ENCODE measurements around the gene KRR1. TPM values are rescaled to one million over a fixed set of nuclear protein-coding genes. Genes with fewer than 3 reads are reported as not detected.

KRR1 gene
- total and polyA plus RNA-seq, 2 of the 13 experiments (the other 11 are each of a cell fraction or from before 2014, with no cell fraction given) = 19.3 to 103 TPM

DNA sequence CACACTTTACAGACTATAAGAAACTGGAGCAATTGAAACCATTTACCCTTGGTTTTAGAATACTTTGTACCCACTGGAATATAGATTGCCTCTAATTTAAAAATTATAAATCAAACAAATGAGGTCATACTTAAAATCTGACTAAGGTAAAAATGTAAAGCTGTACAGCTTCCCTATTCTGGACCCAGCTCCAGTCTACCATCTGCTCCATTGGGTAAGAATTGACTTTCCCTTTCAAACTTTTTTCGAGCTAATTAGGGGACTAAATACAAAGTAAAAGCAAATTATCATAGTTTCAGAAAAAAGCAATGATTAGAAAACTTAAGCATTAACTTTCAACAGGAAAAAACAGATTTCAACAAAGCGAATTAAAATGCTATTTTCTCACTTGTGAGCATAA lies 4.3 kb downstream of the KRR1 start:
- intact Hi-C loops (cut with micrococcal nuclease; ENCODE audit: unreplicated experiment) = no loop called here
- Histone ChIP-seq H3K4me1 (ENCODE audit: insufficient read depth, low read length) (peaks cover 36% of the 10 kb centered on the region), H3K9ac (ENCODE audit: insufficient read depth, low read depth, low read length) (no peak overlapping the region), H3K36me3 (replicated peaks in 1 of 2; ENCODE audit: control insufficient read depth in 1 of 2, insufficient read depth in 2 of 2, low read length in 2 of 2) (peaks cover 8 to 40% of the 10 kb centered on the region in 2 experiments), H3K4me2 (ENCODE audit: low read depth, low read length) (no peak overlapping the region), H3K27ac (ENCODE audit: extremely low read length, insufficient read depth, low read length) (no peak overlapping the region), H3K4me3 (replicated peaks in 1 of 3; ENCODE audit: insufficient read depth in 1 of 3, low read depth in 2 of 3, low read length in 3 of 3) (no peak overlapping the region), H3K27me3 (ENCODE audit: control insufficient read depth in 1 of 2, insufficient read depth in 2 of 2, low read length in 2 of 2) (no peaks in the 10 kb centered on the region; a peak in 2 of 5 replicates), H2AFZ (ENCODE audit: low read length) (no peak overlapping the region), H4K20me1 (ENCODE audit: insufficient read depth, low read length) (no peaks in the 10 kb centered on the region; the same call in 1 of the 2 replicates), H3K9me3 (ENCODE audit: low read length) (no peaks in the 10 kb centered on the region), H3K79me2 (ENCODE audit: insufficient read depth, low read length) (peaks cover 48% of the 10 kb centered on the region)
- ChIA-PET CTCF (ENCODE audit: low intra/inter-chr PET ratio, low total read pairs) (no interaction called here), POLR2A (no interaction called here)
- in situ Hi-C loops (cut with HindIII; ENCODE audit: extremely low pct_ligation_motif_present, low pct_unique_long_range_greater_than_20kb) = loop anchor here (10.0 kb wide), 1 partner anchor 172 kb away; the partner anchor contains the start of genes CAPS2 and GLIPR1L1
- ATAC-seq = no peak
- 89% methylated on average over 2 of the region's 2 CpGs for WGBS (ENCODE audit: low lambda C conversion rate)
- FAIRE-seq = no peak
- DNase-seq (ENCODE audit: low spot score) = no peak
- no TSS peak for BruUV-seq (replicated peaks)
- TF ChIP-seq KDM5B (CRISPR knock-in tag; IDR thresholded peaks at IDR 0.05; ENCODE audit: borderline replicate concordance) (no peak), ATF7 (IDR thresholded peaks at IDR 0.05) (peak; percentile 36; the same call in 1 of the 2 replicates), ATF7 (CRISPR knock-in tag; IDR thresholded peaks at IDR 0.05) (no peak)

DNA sequence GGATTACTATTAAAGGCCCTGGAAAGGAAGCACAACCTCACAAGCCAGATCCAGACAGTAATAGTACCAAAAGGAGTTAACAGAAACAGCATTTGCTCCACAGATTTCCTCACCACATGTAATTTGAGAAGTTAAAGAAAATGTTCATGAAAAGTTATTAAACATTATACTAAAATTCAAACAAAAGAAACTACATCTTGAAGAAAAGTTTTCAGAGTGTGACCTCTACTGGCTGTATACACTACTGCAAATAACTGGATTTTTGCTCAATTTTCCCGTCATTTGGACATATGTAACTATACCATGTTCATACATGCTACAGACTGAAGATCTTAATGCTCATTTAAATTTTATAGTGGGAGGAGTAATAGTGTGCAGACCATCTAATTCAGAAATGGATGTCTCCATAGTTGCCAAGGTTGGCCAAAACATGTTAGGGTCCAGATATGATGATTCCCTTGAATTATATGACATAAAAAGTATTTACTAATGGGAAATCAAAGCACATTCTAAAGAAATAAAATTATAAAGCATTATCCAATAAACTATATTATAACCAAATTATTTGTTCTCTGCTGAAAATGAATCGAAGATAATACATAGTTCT lies 5.6 kb downstream of the KRR1 start:
- Histone ChIP-seq H3K4me3 (replicated peaks in 1 of 3; ENCODE audit: insufficient read depth in 1 of 3, low read depth in 2 of 3, low read length in 3 of 3) (no peak overlapping the region), H3K79me2 (ENCODE audit: insufficient read depth, low read length) (peaks cover 42% of the 10 kb centered on the region), H3K9ac (ENCODE audit: insufficient read depth, low read depth, low read length) (no peak overlapping the region), H3K9me3 (ENCODE audit: low read length) (no peaks in the 10 kb centered on the region), H3K4me2 (ENCODE audit: low read depth, low read length) (no peak overlapping the region), H4K20me1 (ENCODE audit: insufficient read depth, low read length) (no peaks in the 10 kb centered on the region; the same call in 1 of the 2 replicates), H3K27ac (ENCODE audit: extremely low read length, insufficient read depth, low read length) (no peak overlapping the region), H3K36me3 (replicated peaks in 1 of 2; ENCODE audit: control insufficient read depth in 1 of 2, insufficient read depth in 2 of 2, low read length in 2 of 2) (peaks cover 13 to 52% of the 10 kb centered on the region in 2 experiments), H3K4me1 (ENCODE audit: insufficient read depth, low read length) (peaks cover 31% of the 10 kb centered on the region), H3K27me3 (ENCODE audit: control insufficient read depth in 1 of 2, insufficient read depth in 2 of 2, low read length in 2 of 2) (no peaks in the 10 kb centered on the region; a peak in 1 of 5 replicates), H2AFZ (ENCODE audit: low read length) (no peak overlapping the region)
- BruUV-seq (replicated peaks) = no TSS peak
- peak; percentile 46; the same call in 2 of the 3 replicates for ATAC-seq
- peak; percentile 60 for TF ChIP-seq STAG1 (CRISPR knock-in tag; IDR thresholded peaks at IDR 0.05)
- no peak for TF ChIP-seq ELF3 (CRISPR knock-in tag; IDR thresholded peaks at IDR 0.05)
- TF ChIP-seq, protein P1, sequence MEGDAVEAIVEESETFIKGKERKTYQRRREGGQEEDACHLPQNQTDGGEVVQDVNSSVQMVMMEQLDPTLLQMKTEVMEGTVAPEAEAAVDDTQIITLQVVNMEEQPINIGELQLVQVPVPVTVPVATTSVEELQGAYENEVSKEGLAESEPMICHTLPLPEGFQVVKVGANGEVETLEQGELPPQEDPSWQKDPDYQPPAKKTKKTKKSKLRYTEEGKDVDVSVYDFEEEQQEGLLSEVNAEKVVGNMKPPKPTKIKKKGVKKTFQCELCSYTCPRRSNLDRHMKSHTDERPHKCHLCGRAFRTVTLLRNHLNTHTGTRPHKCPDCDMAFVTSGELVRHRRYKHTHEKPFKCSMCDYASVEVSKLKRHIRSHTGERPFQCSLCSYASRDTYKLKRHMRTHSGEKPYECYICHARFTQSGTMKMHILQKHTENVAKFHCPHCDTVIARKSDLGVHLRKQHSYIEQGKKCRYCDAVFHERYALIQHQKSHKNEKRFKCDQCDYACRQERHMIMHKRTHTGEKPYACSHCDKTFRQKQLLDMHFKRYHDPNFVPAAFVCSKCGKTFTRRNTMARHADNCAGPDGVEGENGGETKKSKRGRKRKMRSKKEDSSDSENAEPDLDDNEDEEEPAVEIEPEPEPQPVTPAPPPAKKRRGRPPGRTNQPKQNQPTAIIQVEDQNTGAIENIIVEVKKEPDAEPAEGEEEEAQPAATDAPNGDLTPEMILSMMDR (CRISPR knock-in tag; IDR thresholded peaks at IDR 0.05) = peak; percentile 47
- TF ChIP-seq ZNF766 (CRISPR knock-in tag; IDR thresholded peaks at IDR 0.05; ENCODE audit: borderline replicate concordance) = no peak
- no peak for TF ChIP-seq HCFC1 (IDR thresholded peaks at IDR 0.05; ENCODE audit: low read depth, low read length)
- TF ChIP-seq ELF1 (CRISPR knock-in tag; IDR thresholded peaks at IDR 0.05) = no peak
- TF ChIP-seq PRPF4 (IDR thresholded peaks at IDR 0.05; ENCODE audit: low read depth, low read length, poor library complexity, severe bottlenecking) = no peak
- TF ChIP-seq, protein P2, sequence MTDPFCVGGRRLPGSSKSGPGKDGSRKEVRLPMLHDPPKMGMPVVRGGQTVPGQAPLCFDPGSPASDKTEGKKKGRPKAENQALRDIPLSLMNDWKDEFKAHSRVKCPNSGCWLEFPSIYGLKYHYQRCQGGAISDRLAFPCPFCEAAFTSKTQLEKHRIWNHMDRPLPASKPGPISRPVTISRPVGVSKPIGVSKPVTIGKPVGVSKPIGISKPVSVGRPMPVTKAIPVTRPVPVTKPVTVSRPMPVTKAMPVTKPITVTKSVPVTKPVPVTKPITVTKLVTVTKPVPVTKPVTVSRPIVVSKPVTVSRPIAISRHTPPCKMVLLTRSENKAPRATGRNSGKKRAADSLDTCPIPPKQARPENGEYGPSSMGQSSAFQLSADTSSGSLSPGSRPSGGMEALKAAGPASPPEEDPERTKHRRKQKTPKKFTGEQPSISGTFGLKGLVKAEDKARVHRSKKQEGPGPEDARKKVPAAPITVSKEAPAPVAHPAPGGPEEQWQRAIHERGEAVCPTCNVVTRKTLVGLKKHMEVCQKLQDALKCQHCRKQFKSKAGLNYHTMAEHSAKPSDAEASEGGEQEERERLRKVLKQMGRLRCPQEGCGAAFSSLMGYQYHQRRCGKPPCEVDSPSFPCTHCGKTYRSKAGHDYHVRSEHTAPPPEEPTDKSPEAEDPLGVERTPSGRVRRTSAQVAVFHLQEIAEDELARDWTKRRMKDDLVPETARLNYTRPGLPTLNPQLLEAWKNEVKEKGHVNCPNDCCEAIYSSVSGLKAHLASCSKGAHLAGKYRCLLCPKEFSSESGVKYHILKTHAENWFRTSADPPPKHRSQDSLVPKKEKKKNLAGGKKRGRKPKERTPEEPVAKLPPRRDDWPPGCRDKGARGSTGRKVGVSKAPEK (CRISPR knock-in tag; IDR thresholded peaks at IDR 0.05; ENCODE audit: borderline replicate concordance) = no peak
- ChIA-PET POLR2A (no interaction called here), CTCF (ENCODE audit: low intra/inter-chr PET ratio, low total read pairs) (interaction anchor here (0.7 to 1.7 kb wide), 3 partner anchors 68 to 817 kb away, joined by 4 to 9 read pairs (median 4); partner anchors contain the start of gene GLIPR1L1)
- in situ Hi-C loops (cut with HindIII; ENCODE audit: extremely low pct_ligation_motif_present, low pct_unique_long_range_greater_than_20kb) = loop anchor here (10.0 kb wide), 1 partner anchor 171 kb away; the partner anchor contains the start of genes CAPS2 and GLIPR1L1
- WGBS (ENCODE audit: low lambda C conversion rate) = 95% methylated on average over 2 of the region's 2 CpGs
- peak; percentile 9 for DNase-seq (ENCODE audit: low spot score)
- intact Hi-C loops (cut with micrococcal nuclease; ENCODE audit: unreplicated experiment) = loop anchor here (1.0 kb wide), 1 partner anchor 172 kb away; the partner anchor contains the start of gene GLIPR1L1
- FAIRE-seq = no peak
